HEK293 (cell line): ENCODE measurements around the gene LRRC46.

Experiments
- CTCF ChIA-PET: fragments of 350-600 bp; formaldehyde crosslinking; extraction: SDS; loops from one replicate; lab custom pipeline; 2021; ENCODE audit warnings: antibody characterized with exemption; lab: Yijun Ruan, JAX
- POLR2A ChIA-PET: fragments of 300-600 bp; formaldehyde crosslinking; extraction: SDS; loops from one replicate; lab custom pipeline; 2020; ENCODE audit warnings: antibody characterized with exemption, inconsistent platforms; lab: Yijun Ruan, JAX
- H3K27ac ChIP-seq: fragments of 200-500 bp; sonication (Bioruptor generic); 2 replicates; pipeline ENCODE4 v1.5.1; 2014; ENCODE audit warnings: low read depth, low read length, control low read depth, inconsistent platforms; ENCODE audit errors: extremely low read depth
- H3K36me3 ChIP-seq, 2 experiments: fragments of 200-500 bp in 1 of 2; sonication (Bioruptor generic) in 1 of 2; 1 replicate in 1 of 2; 2 replicates in 1 of 2; pipeline ENCODE4 v1.5.1; 2014 to 2017; ENCODE audit warnings: inconsistent platforms in 2 of 2, low read length in 2 of 2; ENCODE audit not compliant: control insufficient read depth in 2 of 2, insufficient read depth in 1 of 2
- H3K4me1 ChIP-seq: fragments of 200-500 bp; sonication (Bioruptor generic); 2 replicates; pipeline ENCODE4 v1.5.1; 2014; ENCODE audit warnings: mild to moderate bottlenecking, low read length, inconsistent platforms; ENCODE audit not compliant: control insufficient read depth, insufficient read depth
- H3K4me3 ChIP-seq: 2 replicates; pipeline ENCODE4 v1.5.1; 2011; ENCODE audit warnings: low read depth, mild to moderate bottlenecking, control low read depth, low read length, moderate library complexity
- H3K9me3 ChIP-seq: fragments of 200-500 bp; sonication (Bioruptor generic); 2 replicates; pipeline ENCODE4 v1.5.1; 2014; ENCODE audit warnings: low read depth, low read length, inconsistent platforms; ENCODE audit not compliant: control insufficient read depth, insufficient read depth
- GLI2 ChIP-seq: fragments of 450-650 bp; formaldehyde crosslinking; IDR thresholded peaks from 2 replicates; pipeline ENCODE4; 2017; ENCODE audit warnings: missing biosample characterization, missing genetic modification characterization, low read depth, borderline replicate concordance
- HIC1 ChIP-seq: fragments of 450-650 bp; formaldehyde crosslinking; IDR thresholded peaks from 2 replicates; pipeline ENCODE4 v1.5.1; 2016; ENCODE audit warnings: missing biosample characterization, missing genetic modification characterization
- KLF17 ChIP-seq: fragments of 450-650 bp; formaldehyde crosslinking; IDR thresholded peaks from 2 replicates; pipeline ENCODE4 v1.5.1; 2016; ENCODE audit warnings: missing biosample characterization, missing genetic modification characterization
- PRDM10 ChIP-seq: fragments of 450-650 bp; formaldehyde crosslinking; IDR thresholded peaks from 2 replicates; pipeline ENCODE4 v1.5.1; 2016; ENCODE audit warnings: missing biosample characterization, missing genetic modification characterization
- SP3 ChIP-seq: fragments of 450-650 bp; formaldehyde crosslinking; IDR thresholded peaks from 2 replicates; pipeline ENCODE4 v1.5.1; 2016; ENCODE audit warnings: missing biosample characterization, missing genetic modification characterization
- TSHZ1 ChIP-seq: fragments of 450-650 bp; formaldehyde crosslinking; IDR thresholded peaks from 2 replicates; pipeline ENCODE4 v1.5.1; 2016; ENCODE audit warnings: missing biosample characterization, missing genetic modification characterization, borderline replicate concordance
- ZNF239 ChIP-seq: fragments of 450-650 bp; formaldehyde crosslinking; IDR thresholded peaks from 2 replicates; pipeline ENCODE4 v1.5.1; 2016; ENCODE audit warnings: missing biosample characterization, missing genetic modification characterization
- ZNF292 ChIP-seq: fragments of 450-650 bp; formaldehyde crosslinking; IDR thresholded peaks from 2 replicates; pipeline ENCODE4 v1.5.1; 2016; ENCODE audit warnings: low read depth, missing biosample characterization, missing genetic modification characterization, borderline replicate concordance
- ZNF391 ChIP-seq: fragments of 450-650 bp; formaldehyde crosslinking; IDR thresholded peaks from 2 replicates; pipeline ENCODE4 v1.5.1; 2016; ENCODE audit warnings: low read depth, missing biosample characterization, missing genetic modification characterization, borderline replicate concordance
- ZNF433 ChIP-seq: fragments of 450-650 bp; formaldehyde crosslinking; IDR thresholded peaks from 2 replicates; pipeline ENCODE4 v1.5.1; 2016; ENCODE audit warnings: missing biosample characterization, missing genetic modification characterization, low read depth
- ZNF513 ChIP-seq: fragments of 450-650 bp; IDR thresholded peaks from 2 replicates; pipeline ENCODE4 v1.5.1; 2018; ENCODE audit warnings: missing biosample characterization, missing genetic modification characterization
- ZNF610 ChIP-seq: fragments of 450-650 bp; formaldehyde crosslinking; IDR thresholded peaks from 2 replicates; pipeline ENCODE4 v1.5.1; 2016; ENCODE audit warnings: missing biosample characterization, missing genetic modification characterization, borderline replicate concordance
- ZNF664 ChIP-seq: fragments of 450-650 bp; formaldehyde crosslinking; IDR thresholded peaks from 2 replicates; pipeline ENCODE4 v1.5.1; 2016; ENCODE audit warnings: missing biosample characterization, missing genetic modification characterization
- ZNF747 ChIP-seq: fragments of 450-650 bp; formaldehyde crosslinking; IDR thresholded peaks from 2 replicates; pipeline ENCODE4 v1.5.1; 2016; ENCODE audit warnings: missing biosample characterization, missing genetic modification characterization

LRRC46 gene

GRCh38 chr17:47791025-47791424 is 40.4 kb upstream of the LRRC46 start:
- H3K4me1 ChIP-seq = 0 out of 2 replicates have a peak, but pooled peaks cover 2% of the 10 kb centered on the region
- TF ChIP-seq KLF17 (tag by site-specific recombination) (no peak), PRDM10 (tag by site-specific recombination) (peak; percentile 98)
- TF ChIP-seq, all 188 proteins: peak for 1
- POLR2A ChIA-PET = no interaction called here
- Histone ChIP-seq H3K4me3 (no peak overlapping the region), H3K9me3 (no peaks in the 10 kb centered on the region), H3K36me3 (no peaks in the 10 kb centered on the region), H3K27ac (no peak overlapping the region)
- CTCF ChIA-PET = interaction anchor here (0.6 to 1.1 kb wide), 3 partner anchors 25 to 56 kb away, joined by 3 to 4 read pairs (median 3); no protein-coding TSS in a partner anchor

- Histone ChIP-seq H3K4me1 (0 out of 2 replicates have a peak, but pooled peaks cover 2% of the 10 kb centered on the region), H3K36me3 (no peaks in the 10 kb centered on the region), H3K9me3 (no peaks in the 10 kb centered on the region), H3K4me3 (no peak overlapping the region), H3K27ac (no peak overlapping the region)
- ChIA-PET POLR2A (no interaction called here), CTCF (interaction anchor here (0.6 to 1.2 kb wide), 3 partner anchors 16 to 58 kb away, joined by 3 read pairs; no protein-coding TSS in a partner anchor)
- no peak for TF ChIP-seq TSHZ1
- peak; percentile 98 for TF ChIP-seq ZNF664 (tag by site-specific recombination)
Observed at GRCh38 chr17:47792457-47792856, 39.0 kb upstream of the LRRC46 start.

- Histone ChIP-seq H3K9me3 (no peaks in the 10 kb centered on the region), H3K4me3 (no peak overlapping the region), H3K36me3 (no peaks in the 10 kb centered on the region), H3K27ac (no peak overlapping the region), H3K4me1 (0 out of 2 replicates have a peak, but pooled peaks cover 2% of the 10 kb centered on the region)
- POLR2A ChIA-PET = no interaction called here
- CTCF ChIA-PET = interaction anchor here (0.6 to 1.2 kb wide), 5 partner anchors 9 to 57 kb away, joined by 3 to 7 read pairs (median 3); no protein-coding TSS in a partner anchor
- TF ChIP-seq ZNF391 (tag by site-specific recombination) (no peak), GLI2 (tag by site-specific recombination) (no peak), ZNF433 (tag by site-specific recombination) (no peak), ZNF239 (no peak), SP3 (tag by site-specific recombination) (no peak), ZNF292 (tag by site-specific recombination) (no peak), ZNF747 (no peak), HIC1 (tag by site-specific recombination) (no peak), ZNF513 (no peak), ZNF610 (tag by site-specific recombination) (no peak)
Observed at GRCh38 chr17:47792979-47793378, 38.5 kb upstream of the LRRC46 start.
